ENCODE results near the gene SGMS1.

SGMS1 gene

DNA sequence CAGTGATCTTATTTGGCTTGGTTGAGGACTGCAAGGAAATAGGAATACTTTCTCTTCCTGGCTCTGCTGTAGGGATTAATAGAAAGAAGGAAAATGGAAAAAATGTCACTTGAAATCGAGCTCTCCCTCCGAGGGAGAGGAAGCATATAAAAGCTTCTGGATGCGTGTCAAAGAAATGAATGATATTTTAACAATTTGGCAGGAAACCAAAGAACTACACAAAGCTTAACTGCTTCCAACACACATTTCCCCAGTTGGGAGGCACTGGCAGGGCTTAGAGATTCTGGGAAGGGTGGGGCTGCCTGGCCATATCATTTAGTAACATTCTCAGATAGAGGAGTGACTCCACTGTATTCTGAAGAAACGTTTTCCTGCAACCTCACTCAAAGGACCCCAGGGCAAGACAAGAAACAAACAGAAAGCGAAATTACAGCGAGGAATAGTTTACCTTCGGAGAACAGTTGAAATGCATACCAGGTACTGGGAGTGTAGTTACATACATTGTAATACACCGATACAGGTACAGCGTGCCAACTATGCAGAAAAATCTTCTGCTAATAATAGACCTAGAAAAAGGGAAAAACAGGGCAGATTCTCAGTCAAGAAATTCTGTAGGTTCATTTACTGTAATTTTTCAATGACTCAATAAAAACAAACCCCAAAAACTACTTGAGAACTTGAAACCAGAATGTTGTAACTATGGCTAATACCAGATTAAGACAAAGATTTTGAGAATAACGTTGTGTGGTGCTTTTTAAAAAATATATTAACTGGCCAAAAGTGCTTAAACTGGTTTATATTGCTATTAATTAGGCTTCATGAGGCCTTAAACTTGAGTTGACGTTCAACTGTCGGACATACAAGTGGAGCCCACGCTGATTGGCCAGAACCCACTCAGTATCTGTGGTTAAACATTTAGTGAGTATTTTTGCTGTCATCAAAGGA lies 296.7 kb downstream of the SGMS1 start:
- FAIRE-seq, result no peak
- DNase-seq (ENCODE audit: insufficient read length, low spot score), result no peak
- no peak for TF ChIP-seq SPI1 (IDR thresholded peaks at IDR 0.05; ENCODE audit: low read depth, low read length)
- TF ChIP-seq POU2F2 (IDR thresholded peaks at IDR 0.05; ENCODE audit: low read depth, low read length), result no peak
- TF ChIP-seq POLR2AphosphoS5 (IDR thresholded peaks at IDR 0.05; ENCODE audit: low read depth, low read length), result no peak
- no peak for TF ChIP-seq TAF1 (IDR thresholded peaks at IDR 0.05; ENCODE audit: low read depth, low read length)
- no peak for TF ChIP-seq PAX5 (IDR thresholded peaks at IDR 0.05; ENCODE audit: insufficient read depth, low read length, severe bottlenecking)
- TF ChIP-seq POLR2A (IDR thresholded peaks at IDR 0.05; ENCODE audit: low read depth, low read length), result no peak

DNA sequence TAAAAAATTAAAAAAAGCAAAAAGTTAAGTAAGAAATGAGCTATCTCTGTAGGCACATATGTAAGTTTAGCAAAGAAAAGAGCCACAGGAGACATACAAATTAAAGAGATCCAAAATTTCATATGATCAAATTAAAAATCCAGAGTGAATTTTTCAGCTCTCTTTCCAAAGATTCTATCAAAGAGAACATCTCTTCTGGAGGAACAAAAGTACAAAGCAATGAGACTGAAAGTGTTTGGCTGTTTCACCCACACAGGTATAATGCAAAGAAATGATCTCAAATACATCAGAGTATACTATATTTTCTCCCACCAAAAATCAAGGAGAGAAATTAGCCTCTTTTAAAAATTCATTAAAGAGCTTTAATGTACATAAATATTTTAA lies 297.6 kb downstream of the SGMS1 start:
- no peak for TF ChIP-seq PAX5 (IDR thresholded peaks at IDR 0.05; ENCODE audit: insufficient read depth, low read length, severe bottlenecking)
- no peak for TF ChIP-seq TAF1 (IDR thresholded peaks at IDR 0.05; ENCODE audit: low read depth, low read length)
- no peak for TF ChIP-seq SPI1 (IDR thresholded peaks at IDR 0.05; ENCODE audit: low read depth, low read length)
- no peak for TF ChIP-seq POU2F2 (IDR thresholded peaks at IDR 0.05; ENCODE audit: low read depth, low read length)
- TF ChIP-seq POLR2AphosphoS5 (IDR thresholded peaks at IDR 0.05; ENCODE audit: low read depth, low read length), result no peak
- TF ChIP-seq POLR2A (IDR thresholded peaks at IDR 0.05; ENCODE audit: low read depth, low read length), result no peak
- DNase-seq (ENCODE audit: insufficient read length, low spot score) (no peak), FAIRE-seq (no peak)

DNA sequence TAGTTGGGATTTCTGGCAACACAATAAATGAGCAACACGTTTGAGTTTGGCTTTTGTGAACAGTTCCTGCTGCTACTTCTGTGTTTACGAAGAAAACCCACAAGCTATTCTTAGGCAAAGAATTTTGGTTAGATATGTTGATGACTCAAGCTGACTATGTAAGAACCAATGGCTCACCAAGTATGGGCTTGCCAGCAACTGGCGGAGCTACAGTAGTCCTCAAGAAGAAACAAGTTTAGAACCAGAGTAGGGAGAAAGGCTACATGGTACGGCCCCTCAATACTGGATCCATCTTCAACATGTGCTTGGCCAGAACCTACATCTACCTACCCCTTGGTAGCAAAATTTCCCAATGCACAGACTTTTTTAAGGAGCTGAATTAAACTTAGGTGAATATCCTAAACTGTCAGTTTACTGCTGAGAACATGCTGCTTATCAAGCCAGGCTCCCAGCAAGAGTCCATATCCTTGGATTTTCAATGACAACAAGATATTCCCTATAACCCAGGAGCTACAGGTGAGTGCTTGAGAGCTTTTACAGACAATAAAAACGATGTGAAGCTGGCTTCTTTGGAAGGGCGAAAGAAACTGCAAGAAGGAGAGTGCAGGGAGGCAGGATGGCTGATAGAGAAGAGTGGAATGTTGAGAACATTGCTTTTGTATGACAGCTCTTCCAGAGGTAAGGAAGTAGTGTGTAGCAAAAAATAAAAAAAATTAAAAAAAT lies 298.1 kb downstream of the SGMS1 start:
- DNase-seq (ENCODE audit: insufficient read length, low spot score) (no peak), FAIRE-seq (peak; percentile 47)
- TF ChIP-seq PAX5 (IDR thresholded peaks at IDR 0.05; ENCODE audit: insufficient read depth, low read length, severe bottlenecking), result no peak
- TF ChIP-seq POLR2AphosphoS5 (IDR thresholded peaks at IDR 0.05; ENCODE audit: low read depth, low read length), result no peak
- peak; percentile 19; the same call in 1 of the 2 replicates for TF ChIP-seq SPI1 (IDR thresholded peaks at IDR 0.05; ENCODE audit: low read depth, low read length)
- TF ChIP-seq POLR2A (IDR thresholded peaks at IDR 0.05; ENCODE audit: low read depth, low read length), result no peak
- TF ChIP-seq TAF1 (IDR thresholded peaks at IDR 0.05; ENCODE audit: low read depth, low read length), result no peak
- TF ChIP-seq POU2F2 (IDR thresholded peaks at IDR 0.05; ENCODE audit: low read depth, low read length), result no peak

DNA sequence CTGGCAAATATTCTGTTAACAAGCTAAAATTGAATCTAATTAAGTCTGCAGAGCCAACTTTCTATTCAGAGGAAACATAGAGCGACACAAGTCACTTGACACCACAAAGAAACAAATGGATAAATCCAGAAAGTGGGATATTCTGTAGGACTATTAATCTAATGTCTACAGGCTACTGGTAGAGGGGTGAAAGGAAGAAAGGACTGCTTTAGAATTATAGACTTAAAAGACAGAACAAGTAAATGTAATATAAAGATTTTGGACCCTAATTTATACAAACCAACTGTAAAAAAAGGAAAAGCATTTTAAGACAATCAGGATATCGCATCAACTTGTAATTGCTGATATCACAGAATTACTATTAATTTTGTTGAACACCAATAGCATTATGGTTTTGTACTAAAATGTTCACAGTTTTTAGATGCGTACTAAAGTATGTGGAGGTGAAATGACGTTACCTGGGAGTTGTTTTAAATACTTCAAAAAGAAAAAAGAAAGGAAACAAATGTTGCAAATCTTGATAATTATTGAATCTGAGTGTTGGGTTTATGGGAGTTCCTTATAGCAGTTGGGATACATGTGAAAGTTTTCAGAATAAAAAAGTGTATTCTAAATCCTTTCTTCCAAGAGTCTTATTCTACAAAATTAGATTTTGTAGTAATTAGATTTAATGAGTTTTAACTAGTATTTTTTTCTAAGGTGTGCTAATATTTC lies 298.9 kb downstream of the SGMS1 start:
- DNase-seq (ENCODE audit: insufficient read length, low spot score), result no peak
- FAIRE-seq, result no peak
- TF ChIP-seq POLR2A (IDR thresholded peaks at IDR 0.05; ENCODE audit: low read depth, low read length) (no peak), POLR2AphosphoS5 (IDR thresholded peaks at IDR 0.05; ENCODE audit: low read depth, low read length) (no peak), SPI1 (IDR thresholded peaks at IDR 0.05; ENCODE audit: low read depth, low read length) (no peak), PAX5 (IDR thresholded peaks at IDR 0.05; ENCODE audit: insufficient read depth, low read length, severe bottlenecking) (no peak), POU2F2 (IDR thresholded peaks at IDR 0.05; ENCODE audit: low read depth, low read length) (no peak), TAF1 (IDR thresholded peaks at IDR 0.05; ENCODE audit: low read depth, low read length) (no peak)

DNA sequence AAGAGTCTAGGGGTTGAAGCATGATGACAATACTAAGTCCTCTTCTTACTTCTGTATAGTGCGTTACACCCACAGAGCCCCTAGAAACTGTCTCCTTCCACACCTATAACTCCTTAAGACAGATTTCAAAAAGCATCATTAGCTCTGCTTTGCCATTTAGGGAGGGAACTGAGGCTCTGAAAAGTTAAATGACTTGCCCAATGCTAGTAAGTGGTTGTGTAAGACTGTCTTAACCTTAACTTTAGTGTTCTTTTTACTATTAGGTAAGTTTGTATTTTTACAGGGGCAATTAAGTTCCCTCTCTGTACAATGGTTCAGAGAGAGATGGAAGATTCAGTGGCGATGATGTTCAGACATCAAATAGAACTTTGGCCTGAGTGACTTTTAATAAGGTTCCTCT lies 299.7 kb downstream of the SGMS1 start:
- FAIRE-seq (no peak), DNase-seq (ENCODE audit: insufficient read length, low spot score) (no peak)
- TF ChIP-seq POLR2AphosphoS5 (IDR thresholded peaks at IDR 0.05; ENCODE audit: low read depth, low read length) (no peak), TAF1 (IDR thresholded peaks at IDR 0.05; ENCODE audit: low read depth, low read length) (no peak), POU2F2 (IDR thresholded peaks at IDR 0.05; ENCODE audit: low read depth, low read length) (no peak), PAX5 (IDR thresholded peaks at IDR 0.05; ENCODE audit: insufficient read depth, low read length, severe bottlenecking) (no peak), POLR2A (IDR thresholded peaks at IDR 0.05; ENCODE audit: low read depth, low read length) (no peak), SPI1 (IDR thresholded peaks at IDR 0.05; ENCODE audit: low read depth, low read length) (no peak)

DNA sequence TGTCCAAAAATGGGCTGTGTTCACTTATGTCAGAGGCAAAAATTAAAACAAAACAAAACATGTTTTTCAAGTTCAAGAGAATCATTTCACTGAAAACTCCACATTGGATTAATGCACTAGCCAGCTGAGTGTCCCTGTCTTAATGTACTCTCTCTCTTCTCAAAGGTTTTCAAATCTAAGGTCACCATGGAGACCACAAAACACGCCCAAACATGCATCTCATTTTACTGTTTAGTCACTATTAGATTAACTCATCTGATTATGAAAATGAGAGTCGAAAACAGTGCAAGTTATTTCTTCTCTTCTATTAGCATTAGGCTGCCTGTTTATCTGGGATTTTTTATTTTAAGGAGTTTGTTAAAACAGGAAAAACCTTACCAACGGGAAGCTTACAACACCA lies 301.7 kb downstream of the SGMS1 start:
- DNase-seq (ENCODE audit: insufficient read length, low spot score), result no peak
- peak; percentile 56 for FAIRE-seq
- TF ChIP-seq POU2F2 (IDR thresholded peaks at IDR 0.05; ENCODE audit: low read depth, low read length) (no peak), PAX5 (IDR thresholded peaks at IDR 0.05; ENCODE audit: insufficient read depth, low read length, severe bottlenecking) (no peak), POLR2AphosphoS5 (IDR thresholded peaks at IDR 0.05; ENCODE audit: low read depth, low read length) (no peak), SPI1 (IDR thresholded peaks at IDR 0.05; ENCODE audit: low read depth, low read length) (no peak), POLR2A (IDR thresholded peaks at IDR 0.05; ENCODE audit: low read depth, low read length) (no peak), TAF1 (IDR thresholded peaks at IDR 0.05; ENCODE audit: low read depth, low read length) (no peak)

DNA sequence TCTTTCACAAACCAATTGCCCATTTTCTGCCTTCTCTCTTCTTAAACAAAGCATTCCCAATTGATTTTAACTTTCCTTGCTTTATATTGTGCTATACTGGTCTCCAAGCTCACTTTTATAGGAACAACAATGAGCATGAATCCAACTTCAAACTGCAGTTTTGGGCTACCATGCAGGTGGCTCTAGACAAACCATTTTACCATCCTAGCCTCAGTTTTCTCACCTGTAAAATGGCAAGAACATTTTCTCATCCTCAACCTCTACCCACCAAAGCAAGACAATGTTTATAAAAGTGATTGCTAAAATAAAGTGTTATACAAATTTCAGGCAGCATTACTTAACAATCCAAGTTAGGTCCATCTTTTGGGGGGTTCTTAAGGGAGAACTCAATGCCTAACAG lies 305.6 kb downstream of the SGMS1 start:
- TF ChIP-seq POLR2A (IDR thresholded peaks at IDR 0.05; ENCODE audit: low read depth, low read length), result no peak
- TF ChIP-seq POU2F2 (IDR thresholded peaks at IDR 0.05; ENCODE audit: low read depth, low read length), result no peak
- TF ChIP-seq POLR2AphosphoS5 (IDR thresholded peaks at IDR 0.05; ENCODE audit: low read depth, low read length), result no peak
- TF ChIP-seq TAF1 (IDR thresholded peaks at IDR 0.05; ENCODE audit: low read depth, low read length), result no peak
- TF ChIP-seq SPI1 (IDR thresholded peaks at IDR 0.05; ENCODE audit: low read depth, low read length), result no peak
- TF ChIP-seq PAX5 (IDR thresholded peaks at IDR 0.05; ENCODE audit: insufficient read depth, low read length, severe bottlenecking), result no peak
- FAIRE-seq, result no peak

DNA sequence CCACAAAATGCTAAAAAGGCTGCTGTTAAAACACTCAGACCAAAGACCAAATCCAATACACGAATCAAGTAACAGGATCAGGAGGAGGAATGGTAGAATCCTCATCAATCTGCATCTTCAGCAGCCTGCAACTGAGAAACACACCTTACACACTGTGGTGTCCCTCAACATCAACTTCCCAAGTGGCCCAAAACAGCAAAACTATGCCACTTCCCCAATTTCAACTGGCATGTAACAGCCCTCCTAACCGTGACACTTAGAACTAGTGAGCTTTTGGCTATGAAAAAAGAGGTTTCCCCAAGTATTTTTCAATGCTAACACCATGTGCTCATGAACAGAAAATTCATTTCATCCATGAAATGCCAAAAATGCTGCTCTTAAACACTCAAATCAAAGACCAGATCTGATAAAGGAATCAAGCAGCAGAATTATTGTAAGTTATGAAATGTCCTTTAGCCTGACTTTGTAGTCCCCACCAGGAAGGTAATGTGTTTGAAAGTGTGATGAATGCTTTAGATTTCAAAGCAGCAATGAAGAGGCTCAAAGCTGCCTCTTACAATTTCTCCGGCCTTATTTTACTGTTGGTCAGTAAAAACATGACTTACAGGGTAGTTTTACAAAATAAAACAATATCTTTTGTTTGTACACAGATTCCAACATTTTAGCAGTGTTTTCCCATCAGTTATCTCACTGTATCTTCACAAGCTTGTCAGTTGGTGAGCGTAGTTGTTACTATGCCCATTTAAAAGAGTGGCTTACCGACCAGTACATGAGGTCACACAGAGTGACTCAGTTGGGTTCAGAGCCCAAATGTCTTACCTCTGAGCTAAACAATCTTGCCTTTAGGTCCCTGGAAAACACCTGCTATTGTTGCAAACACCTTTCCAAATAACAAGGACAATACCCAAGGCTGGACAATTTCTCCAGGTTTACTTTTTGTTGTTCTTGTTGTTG lies 306.8 kb downstream of the SGMS1 start:
- DNase-seq (ENCODE audit: insufficient read length, low spot score), result no peak
- no peak for TF ChIP-seq POLR2A (IDR thresholded peaks at IDR 0.05; ENCODE audit: low read depth, low read length)
- TF ChIP-seq SPI1 (IDR thresholded peaks at IDR 0.05; ENCODE audit: low read depth, low read length), result peak; percentile 73
- no peak for FAIRE-seq

More for the DNA sequence above, 305.6 kb downstream of the SGMS1 start:
- DNase-seq (ENCODE audit: insufficient read length, low spot score), result no peak

Data from GM12891 (cell line).